GM20000 (cell line): ENCODE results near the gene ATP1B4.

ENCODE experiments used
- DNase-seq: peaks from one replicate; pipeline ENCODE4 v3.0.0; 2012; ENCODE audit warnings: low spot score
- TF ChIP-seq, protein P1 (sequence below): IDR thresholded peaks from 2 replicates; pipeline ENCODE4 v1.5.1; 2012; ENCODE audit warnings: mild to moderate bottlenecking, control low read depth; ENCODE audit errors: extremely low read depth, missing control alignments

The ATP1B4 gene

GRCh38 chrX:120377715-120378114 lies 15.8 kb downstream of the ATP1B4 start:
- DNase-seq, result no peak
- TF ChIP-seq, protein P1, sequence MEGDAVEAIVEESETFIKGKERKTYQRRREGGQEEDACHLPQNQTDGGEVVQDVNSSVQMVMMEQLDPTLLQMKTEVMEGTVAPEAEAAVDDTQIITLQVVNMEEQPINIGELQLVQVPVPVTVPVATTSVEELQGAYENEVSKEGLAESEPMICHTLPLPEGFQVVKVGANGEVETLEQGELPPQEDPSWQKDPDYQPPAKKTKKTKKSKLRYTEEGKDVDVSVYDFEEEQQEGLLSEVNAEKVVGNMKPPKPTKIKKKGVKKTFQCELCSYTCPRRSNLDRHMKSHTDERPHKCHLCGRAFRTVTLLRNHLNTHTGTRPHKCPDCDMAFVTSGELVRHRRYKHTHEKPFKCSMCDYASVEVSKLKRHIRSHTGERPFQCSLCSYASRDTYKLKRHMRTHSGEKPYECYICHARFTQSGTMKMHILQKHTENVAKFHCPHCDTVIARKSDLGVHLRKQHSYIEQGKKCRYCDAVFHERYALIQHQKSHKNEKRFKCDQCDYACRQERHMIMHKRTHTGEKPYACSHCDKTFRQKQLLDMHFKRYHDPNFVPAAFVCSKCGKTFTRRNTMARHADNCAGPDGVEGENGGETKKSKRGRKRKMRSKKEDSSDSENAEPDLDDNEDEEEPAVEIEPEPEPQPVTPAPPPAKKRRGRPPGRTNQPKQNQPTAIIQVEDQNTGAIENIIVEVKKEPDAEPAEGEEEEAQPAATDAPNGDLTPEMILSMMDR, result no peak

DNA sequence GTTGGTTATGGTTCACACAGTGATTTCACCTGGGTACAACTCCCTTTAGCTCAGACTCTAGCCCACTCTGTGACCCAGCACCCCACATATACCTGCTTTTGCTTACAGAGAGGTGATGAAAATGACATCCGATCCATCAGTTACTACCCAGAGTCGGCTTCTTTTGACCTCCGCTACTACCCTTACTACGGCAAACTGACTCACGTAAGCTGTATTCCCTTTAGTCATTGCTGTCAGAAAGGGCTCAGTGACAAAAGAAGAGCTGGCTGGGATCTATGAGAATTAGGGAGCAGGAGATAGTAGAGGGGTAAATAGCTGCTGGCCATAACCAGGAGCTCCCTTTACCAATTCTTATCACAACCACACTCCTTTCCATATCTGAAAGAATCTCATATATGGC lies 16.7 kb downstream of the ATP1B4 start:
- TF ChIP-seq, protein P1, result no peak
- DNase-seq, result no peak

- no peak for DNase-seq
- TF ChIP-seq, protein P1, result no peak
Measured at GRCh38 chrX:120379937-120380681, 18.2 kb downstream of the ATP1B4 start.

DNA sequence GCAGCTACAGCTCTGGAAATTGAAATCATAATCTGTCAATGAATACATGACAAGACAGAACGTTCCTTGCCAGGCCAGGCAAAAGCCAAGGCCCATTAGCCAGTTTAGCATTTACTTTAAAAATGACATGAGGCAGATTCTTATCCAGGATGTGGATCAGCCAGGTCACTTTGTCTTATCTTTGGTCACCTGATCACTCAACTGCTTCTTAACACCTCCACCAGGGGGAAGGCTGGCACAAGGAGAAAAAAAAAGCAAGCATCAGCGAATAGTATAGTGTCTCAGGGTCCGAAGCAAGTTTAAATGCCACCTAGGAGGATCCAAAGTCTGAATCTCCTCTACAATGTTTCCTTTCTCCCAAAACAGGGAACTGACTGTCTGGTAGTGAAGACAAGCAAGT lies 18.8 kb downstream of the ATP1B4 start:
- DNase-seq, result peak; percentile 5

DNA sequence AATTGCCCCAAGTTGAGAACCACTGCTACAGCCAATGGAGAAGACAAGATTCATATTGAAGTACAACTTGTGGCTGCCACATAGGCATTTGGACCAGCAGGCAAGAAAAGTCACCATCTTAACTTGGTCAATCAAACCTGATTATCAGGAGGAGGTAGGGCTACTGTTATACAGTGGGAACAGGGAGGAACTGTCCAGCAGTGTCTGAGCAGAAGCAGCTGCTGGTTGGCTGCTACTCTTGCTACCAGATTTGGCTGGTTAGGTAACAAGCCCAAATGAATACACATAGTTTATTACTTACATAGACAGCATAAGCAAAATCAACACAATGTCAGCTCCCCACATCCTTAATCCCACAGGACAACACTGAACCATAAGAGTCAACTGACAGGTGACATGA lies 39.4 kb downstream of the ATP1B4 start:
- no peak for DNase-seq
- TF ChIP-seq, protein P1, result no peak

More for the DNA sequence above, 18.8 kb downstream of the ATP1B4 start:
- TF ChIP-seq, protein P1, result no peak

- TF ChIP-seq, protein P1, result no peak
- no peak for DNase-seq
Measured at GRCh38 chrX:120402369-120402768, 40.5 kb downstream of the ATP1B4 start.

DNA sequence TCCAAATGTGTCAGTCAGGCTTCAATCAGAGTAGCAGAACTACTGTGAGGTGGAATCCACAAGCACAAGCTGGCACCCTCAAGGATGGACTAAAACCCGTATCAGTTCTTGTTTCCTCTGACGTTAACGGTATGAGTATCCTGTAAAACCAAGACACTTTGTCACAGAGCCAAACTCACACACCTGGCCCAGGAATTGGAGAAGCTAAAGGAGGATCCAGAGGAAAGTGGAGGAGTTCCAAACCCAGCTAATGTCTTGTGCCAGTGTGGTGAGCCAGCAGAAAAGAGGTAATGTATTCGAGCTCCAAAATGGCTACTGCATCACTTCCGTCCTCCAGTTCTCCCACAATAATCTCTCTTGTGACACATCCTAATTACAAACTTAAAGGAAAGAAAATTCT lies 44.7 kb downstream of the ATP1B4 start:
- no peak for DNase-seq

More for the DNA sequence above, 44.7 kb downstream of the ATP1B4 start:
- TF ChIP-seq, protein P1, result no peak
